Fibroblast of lung (primary cell): ENCODE measurements around the gene DYNLL2.

Experiments
- CTCF ChIP-seq, 2 donors: IDR thresholded peaks in 1 of 2; conservative IDR thresholded peaks in 1 of 2; 1 replicate in 1 of 2; 2 replicates in 1 of 2; pipeline ENCODE4 v1.5.1; 2011 to 2012; ENCODE audit warnings: low read length in 2 of 2, control low read depth in 1 of 2, inconsistent platforms in 1 of 2, low read depth in 1 of 2, mild to moderate bottlenecking in 1 of 2
- EZH2 ChIP-seq: IDR thresholded peaks from 2 replicates; pipeline ENCODE4 v1.5.1; 2012; ENCODE audit warnings: low read length, control low read depth, mild to moderate bottlenecking; ENCODE audit errors: missing control alignments

- TF ChIP-seq EZH2 (no peak), CTCF (conservative IDR thresholded peaks at IDR 0.05 in 1 of 2, IDR thresholded peaks at IDR 0.05 in 1 of 2; ENCODE audit: low read depth in 1 of 2, low read length in 2 of 2) (no peak)
Measured at GRCh38 chr17:58061672-58062071, 21.5 kb upstream of the DYNLL2 start.
